Smooth muscle cell (in vitro differentiated cells): ENCODE results near the gene FHOD3. TPM values are rescaled to one million over a fixed set of nuclear protein-coding genes. Genes with fewer than 3 reads are reported as not detected.

Experiments used
- DNase-seq: peaks from one replicate; lab custom pipeline; 2025; ENCODE audit not compliant: unreplicated experiment; lab: John Stamatoyannopoulos, UW
- H2AFZ ChIP-seq: fragments of 200-600 bp; sonication (generic); 2 replicates; pipeline ENCODE4 v1.6.0; 2016; ENCODE audit warnings: antibody characterized with exemption, low read depth, mild to moderate bottlenecking
- H3F3A ChIP-seq: fragments of 200-600 bp; sonication (generic); 2 replicates; pipeline ENCODE4 v1.6.0; 2017; ENCODE audit warnings: antibody characterized with exemption, low read depth
- H3K27ac ChIP-seq: fragments of 200-600 bp; sonication (generic); 2 replicates; pipeline ENCODE4 v1.5.1; 2016; ENCODE audit warnings: low read depth, mild to moderate bottlenecking
- H3K27me3 ChIP-seq: fragments of 200-600 bp; sonication (generic); 2 replicates; pipeline ENCODE4 v1.6.1; 2016; ENCODE audit warnings: low read depth, mild to moderate bottlenecking
- H3K36me3 ChIP-seq: fragments of 200-600 bp; sonication (generic); 2 replicates; pipeline ENCODE4 v1.5.1; 2016; ENCODE audit warnings: low read depth
- H3K4me1 ChIP-seq: fragments of 200-600 bp; sonication (generic); 2 replicates; pipeline ENCODE4 v1.5.1; 2016; ENCODE audit warnings: low read depth
- H3K4me2 ChIP-seq: fragments of 200-600 bp; sonication (generic); 2 replicates; pipeline ENCODE4 v1.6.0; 2016; ENCODE audit warnings: mild to moderate bottlenecking
- H3K4me3 ChIP-seq: fragments of 200-600 bp; sonication (generic); 2 replicates; pipeline ENCODE4 v1.5.1; 2016; ENCODE audit warnings: mild to moderate bottlenecking
- H3K79me2 ChIP-seq: fragments of 200-600 bp; sonication (generic); 2 replicates; pipeline ENCODE4 v1.6.0; 2016; ENCODE audit warnings: low read depth, mild to moderate bottlenecking
- H3K9ac ChIP-seq: fragments of 200-600 bp; sonication (generic); 2 replicates; pipeline ENCODE4 v1.6.0; 2016; ENCODE audit warnings: low read depth
- H3K9me3 ChIP-seq: fragments of 200-600 bp; sonication (generic); replicated peaks from 2 replicates; pipeline ENCODE4 v1.5.1; 2016; ENCODE audit warnings: low read depth
- H4K20me1 ChIP-seq: fragments of 200-600 bp; sonication (generic); 2 replicates; pipeline ENCODE4 v1.6.0; 2016; ENCODE audit warnings: low read depth
- CTCF ChIP-seq: fragments of 200-600 bp; sonication (generic); IDR thresholded peaks from 2 replicates; pipeline ENCODE4 v1.5.1; 2017; ENCODE audit warnings: borderline replicate concordance, mild to moderate bottlenecking, antibody characterized with exemption; ENCODE audit not compliant: insufficient read depth, poor library complexity, severe bottlenecking
- WGBS: methylation state at CpG from one replicate; pipeline ENCODE4 v1.1.7; 2016; ENCODE audit warnings: low lambda C conversion rate; 5-methylcytosine and 5-hydroxymethylcytosine counted together
- polyA plus RNA-seq: library from polyadenylated mRNA; unstranded; fragments of >200 nt; fragmentation: Nextera tagmentation; extraction: Ambion mirVana; gene quantifications from 2 replicates; pipeline ENCODE4 v1.2.1, GENCODE V29; 2016
- total RNA-seq: library from RNA; depleted of rRNA; stranded (reverse); fragments of >200 nt; gene quantifications from 2 replicates; pipeline ENCODE4 v1.2.3, GENCODE V29; 2014

FHOD3 gene
- total and polyA plus RNA-seq, 2 experiments from 2014 or later, result 6.3 to 19.4 TPM

- Histone ChIP-seq H3K9ac (peak overlapping the region; percentile 6), H3K27ac (peak overlapping the region; percentile 1), H4K20me1 (no peaks in the 10 kb centered on the region), H2AFZ (peak overlapping the region; percentile 95), H3K4me1 (peaks cover 19% of the 10 kb centered on the region), H3F3A (no peaks in the 10 kb centered on the region), H3K27me3 (no peaks in the 10 kb centered on the region), H3K4me3 (peak overlapping the region; percentile 74), H3K9me3 (no peaks in the 10 kb centered on the region), H3K36me3 (no peaks in the 10 kb centered on the region), H3K4me2 (peak overlapping the region; percentile 98), H3K79me2 (peaks cover 32% of the 10 kb centered on the region)
- peak; percentile 58 for DNase-seq
- under 1% methylated on average over 36 of the region's 47 CpGs for WGBS
- peak; percentile 47 for TF ChIP-seq CTCF
These were observed 680 bp upstream of the FHOD3 start for GRCh38 chr18:36296650-36297416.

GRCh38 chr18:36298126-36298741 is 721 bp downstream of the FHOD3 start:
- H3F3A ChIP-seq, result no peaks in the 10 kb centered on the region
- peak overlapping the region; percentile 74 for H3K4me3 ChIP-seq
- H3K27ac ChIP-seq, result no peak overlapping the region
- 2% methylated on average over 51 of the region's 67 CpGs for WGBS
- no peak for DNase-seq
- H3K79me2 ChIP-seq, result peaks cover 32% of the 10 kb centered on the region
- H4K20me1 ChIP-seq, result no peaks in the 10 kb centered on the region
- H3K4me2 ChIP-seq, result peak overlapping the region; percentile 98
- TF ChIP-seq CTCF, result no peak
- H3K27me3 ChIP-seq, result no peaks in the 10 kb centered on the region
- H3K9me3 ChIP-seq, result no peaks in the 10 kb centered on the region
- no peak overlapping the region for H3K9ac ChIP-seq
- no peaks in the 10 kb centered on the region for H3K36me3 ChIP-seq
- H2AFZ ChIP-seq, result peak overlapping the region; percentile 81
- H3K4me1 ChIP-seq, result peaks cover 31% of the 10 kb centered on the region

GRCh38 chr18:36299015-36299414 is 1.5 kb downstream of the FHOD3 start:
- Histone ChIP-seq H3K9ac (no peak overlapping the region), H3K27ac (no peak overlapping the region), H3K4me3 (peak overlapping the region; percentile 74), H4K20me1 (no peaks in the 10 kb centered on the region), H3K4me1 (peaks cover 31% of the 10 kb centered on the region), H3K9me3 (no peaks in the 10 kb centered on the region), H3K36me3 (no peaks in the 10 kb centered on the region), H2AFZ (no peak overlapping the region), H3K79me2 (peaks cover 38% of the 10 kb centered on the region), H3F3A (no peaks in the 10 kb centered on the region), H3K27me3 (no peaks in the 10 kb centered on the region), H3K4me2 (peak overlapping the region; percentile 98)
- no peak for TF ChIP-seq CTCF
- WGBS, result 79% methylated on average over 6 of the region's 6 CpGs
- DNase-seq, result no peak
